Prostate gland (tissue), 2 donors: Measurements from ENCODE around the gene ADD3. TPM values are rescaled to one million over a fixed set of nuclear protein-coding genes. Genes with fewer than 3 reads are reported as not detected.

Experiments used
- DNase-seq: peaks from one replicate; pipeline ENCODE4 v3.0.0-alpha.2; 2019; ENCODE audit warnings: low spot score
- H3K27ac ChIP-seq, 2 donors: fragments of 200-600 bp; sonication (generic); 2 replicates each; pipeline ENCODE4 v1.5.1; 2017 to 2019
- H3K27me3 ChIP-seq: fragments of 200-600 bp; sonication (generic); replicated peaks from 2 replicates; pipeline ENCODE4 v1.5.1; 2019; ENCODE audit not compliant: insufficient read depth
- H3K36me3 ChIP-seq, 2 donors: fragments of 200-600 bp; sonication (generic); 1 replicate in 1 of 2; 2 replicates in 1 of 2; pipeline versions ENCODE4 v1.5.1 to v1.8.1; 2017 to 2019
- H3K4me1 ChIP-seq: fragments of 200-600 bp; sonication (generic); replicated peaks from 2 replicates; pipeline ENCODE4 v1.5.1; 2019
- H3K4me3 ChIP-seq, 2 donors: fragments of 200-600 bp; sonication (generic); 2 replicates each; pipeline ENCODE4 v1.5.1; 2017 to 2019
- H3K9me3 ChIP-seq: fragments of 200-600 bp; sonication (generic); 2 replicates; pipeline ENCODE4 v1.5.1; 2017
- POLR2A ChIP-seq: fragments of 450-650 bp; IDR thresholded peaks from one replicate; pipeline ENCODE4 v1.6.1; 2016; ENCODE audit warnings: antibody characterized with exemption, mild to moderate bottlenecking
- POLR2AphosphoS5 ChIP-seq: sonication (generic); formaldehyde crosslinking; IDR thresholded peaks from one replicate; pipeline ENCODE4 v1.6.1; 2017; ENCODE audit warnings: antibody characterized with exemption
- WGBS: methylation state at CpG from one replicate; pipeline ENCODE4 v1.1.5; 2018; 5-methylcytosine and 5-hydroxymethylcytosine counted together
- intact Hi-C: fragments of 100-400 bp; cut with DNase I; formaldehyde crosslinking; loops from one replicate; pipeline ENCODE4 v1.14.2; 2022
- total RNA-seq, 2 donors: library from RNA; depleted of rRNA; stranded (reverse); fragments of >200 nt; gene quantifications; one replicate each; pipeline ENCODE4 v1.1.0, GENCODE V29; 2016
- TF ChIP-seq, protein P1 (sequence below), 4 experiments: fragments of 200-600 bp in 2 of 4; fragments of 450-650 bp in 2 of 4; sonication (generic) in 2 of 4; IDR thresholded peaks; 1 replicate in 3 of 4; 2 replicates in 1 of 4; pipeline ENCODE4 v1.5.1; 2016 to 2019; ENCODE audit warnings: antibody characterized with exemption in 4 of 4, mild to moderate bottlenecking in 2 of 4, moderate library complexity in 2 of 4

ADD3 gene
- total RNA-seq, 2 donors from 2014 or later: 76.4 to 127 TPM

DNA sequence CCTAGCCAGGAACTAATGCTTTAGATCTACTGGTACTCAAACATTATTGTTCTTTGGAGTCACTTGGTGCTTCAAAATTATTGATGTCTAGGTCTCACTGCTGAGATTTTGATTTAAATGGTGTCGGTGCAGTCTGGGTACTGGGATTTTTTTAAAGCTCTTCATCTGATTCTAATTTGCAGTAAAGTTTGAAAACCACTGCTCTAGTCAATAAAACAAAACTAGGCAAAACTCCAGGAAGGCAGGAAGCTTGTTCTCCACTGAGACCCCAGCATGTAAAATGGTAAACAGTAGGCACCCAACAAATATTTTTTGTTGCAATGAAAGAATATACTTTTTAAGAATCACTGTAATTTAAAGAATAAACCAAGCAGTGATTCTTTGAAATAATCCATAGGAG, 49.7 kb downstream of the ADD3 start:
- intact Hi-C loops: no loop called here
- H3K36me3 ChIP-seq: no peaks in the 10 kb centered on the region
- 67% methylated on average over 1 of the region's 1 CpG for WGBS
- no peak for DNase-seq
- no peaks in the 10 kb centered on the region for H3K27me3 ChIP-seq
- H3K9me3 ChIP-seq: no peaks in the 10 kb centered on the region
- TF ChIP-seq POLR2A: no peak
- H3K4me1 ChIP-seq: no peaks in the 10 kb centered on the region
- H3K27ac ChIP-seq: no peak overlapping the region
- H3K4me3 ChIP-seq: no peak overlapping the region

DNA sequence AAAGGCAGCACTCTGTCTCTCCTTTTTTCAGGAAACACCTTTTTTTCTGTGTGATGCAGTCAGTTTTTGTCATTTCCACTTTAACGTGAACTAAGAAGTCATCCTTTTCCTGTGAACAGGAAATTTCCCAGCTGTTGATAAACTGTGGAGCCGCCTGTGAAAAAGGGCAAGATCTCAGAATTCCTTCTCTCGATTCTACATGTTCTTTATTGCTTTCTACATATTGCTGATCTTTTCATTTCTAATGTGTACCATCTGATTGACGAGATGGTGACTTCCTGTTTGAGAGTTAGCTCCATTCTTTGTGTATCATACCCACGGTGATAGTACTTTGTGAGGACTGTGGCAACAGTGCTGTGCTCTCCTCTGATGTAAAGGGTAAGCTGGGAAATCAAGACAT, 50.4 kb downstream of the ADD3 start:
- Histone ChIP-seq H3K36me3 (no peaks in the 10 kb centered on the region), H3K27me3 (no peaks in the 10 kb centered on the region), H3K4me1 (no peaks in the 10 kb centered on the region), H3K4me3 (no peak overlapping the region), H3K9me3 (no peaks in the 10 kb centered on the region), H3K27ac (no peak overlapping the region)
- TF ChIP-seq POLR2A (no peak), POLR2AphosphoS5 (no peak)
- TF ChIP-seq, protein P1, sequence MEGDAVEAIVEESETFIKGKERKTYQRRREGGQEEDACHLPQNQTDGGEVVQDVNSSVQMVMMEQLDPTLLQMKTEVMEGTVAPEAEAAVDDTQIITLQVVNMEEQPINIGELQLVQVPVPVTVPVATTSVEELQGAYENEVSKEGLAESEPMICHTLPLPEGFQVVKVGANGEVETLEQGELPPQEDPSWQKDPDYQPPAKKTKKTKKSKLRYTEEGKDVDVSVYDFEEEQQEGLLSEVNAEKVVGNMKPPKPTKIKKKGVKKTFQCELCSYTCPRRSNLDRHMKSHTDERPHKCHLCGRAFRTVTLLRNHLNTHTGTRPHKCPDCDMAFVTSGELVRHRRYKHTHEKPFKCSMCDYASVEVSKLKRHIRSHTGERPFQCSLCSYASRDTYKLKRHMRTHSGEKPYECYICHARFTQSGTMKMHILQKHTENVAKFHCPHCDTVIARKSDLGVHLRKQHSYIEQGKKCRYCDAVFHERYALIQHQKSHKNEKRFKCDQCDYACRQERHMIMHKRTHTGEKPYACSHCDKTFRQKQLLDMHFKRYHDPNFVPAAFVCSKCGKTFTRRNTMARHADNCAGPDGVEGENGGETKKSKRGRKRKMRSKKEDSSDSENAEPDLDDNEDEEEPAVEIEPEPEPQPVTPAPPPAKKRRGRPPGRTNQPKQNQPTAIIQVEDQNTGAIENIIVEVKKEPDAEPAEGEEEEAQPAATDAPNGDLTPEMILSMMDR (IDR thresholded peaks at IDR 0.05): no peak
- no peak for DNase-seq
- WGBS: 60% methylated on average over 5 of the region's 5 CpGs
- intact Hi-C loops: no loop called here

DNA sequence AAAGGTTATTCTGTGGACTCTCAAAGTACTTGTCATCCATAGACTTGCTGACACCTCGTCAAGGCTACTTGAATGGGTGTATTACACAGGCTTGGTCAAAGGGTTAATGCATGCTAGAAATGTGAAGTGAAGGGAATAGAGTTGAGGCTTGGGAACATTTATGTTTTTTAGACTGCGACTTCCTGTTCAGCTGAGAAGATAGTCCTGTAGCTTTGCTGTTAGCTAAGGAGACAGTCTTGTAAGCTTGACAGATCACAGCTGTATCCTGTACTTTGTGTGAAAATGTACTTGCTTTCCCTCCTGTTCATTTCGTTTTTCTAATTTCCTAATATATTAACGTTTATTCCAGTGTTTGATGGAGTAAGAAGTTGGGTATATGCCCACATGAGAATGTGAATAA, 52.1 kb downstream of the ADD3 start:
- Histone ChIP-seq H3K4me1 (no peaks in the 10 kb centered on the region), H3K4me3 (no peak overlapping the region), H3K9me3 (no peaks in the 10 kb centered on the region), H3K36me3 (no peaks in the 10 kb centered on the region), H3K27ac (no peak overlapping the region), H3K27me3 (no peaks in the 10 kb centered on the region)
- intact Hi-C loops: no loop called here
- DNase-seq: no peak
- 52% methylated on average over 4 of the region's 4 CpGs for whole genome bisulfite sequencing
- TF ChIP-seq, protein P1 (IDR thresholded peaks at IDR 0.05): no peak
- TF ChIP-seq POLR2A: no peak
- TF ChIP-seq POLR2AphosphoS5: no peak

DNA sequence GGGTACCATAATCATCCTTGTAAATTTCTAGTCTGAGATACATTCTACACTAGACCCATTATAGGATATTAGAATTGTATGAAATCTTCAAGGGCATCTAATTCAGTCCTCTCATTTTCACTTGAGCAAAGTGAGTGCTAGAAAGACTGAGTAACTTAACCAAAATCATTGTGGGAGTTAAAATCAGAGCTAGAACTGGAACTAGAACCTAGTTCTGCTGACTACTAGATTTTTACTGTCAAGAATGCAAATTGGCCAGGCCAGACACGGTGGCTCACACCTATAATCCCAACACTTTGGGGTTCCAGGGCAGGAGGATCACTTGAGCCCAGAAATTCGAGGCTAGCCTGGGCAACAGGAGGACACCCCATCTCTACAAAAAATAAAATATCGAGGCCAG, 53.9 kb downstream of the ADD3 start:
- 85% methylated on average over 3 of the region's 3 CpGs for WGBS
- Histone ChIP-seq H3K36me3 (no peaks in the 10 kb centered on the region), H3K27ac (no peak overlapping the region), H3K4me1 (no peaks in the 10 kb centered on the region), H3K9me3 (no peaks in the 10 kb centered on the region), H3K27me3 (no peaks in the 10 kb centered on the region), H3K4me3 (no peak overlapping the region)
- no peak for DNase-seq
- intact Hi-C loops: no loop called here
- TF ChIP-seq POLR2A: no peak
- TF ChIP-seq, protein P1 (IDR thresholded peaks at IDR 0.05): no peak
- no peak for TF ChIP-seq POLR2AphosphoS5

DNA sequence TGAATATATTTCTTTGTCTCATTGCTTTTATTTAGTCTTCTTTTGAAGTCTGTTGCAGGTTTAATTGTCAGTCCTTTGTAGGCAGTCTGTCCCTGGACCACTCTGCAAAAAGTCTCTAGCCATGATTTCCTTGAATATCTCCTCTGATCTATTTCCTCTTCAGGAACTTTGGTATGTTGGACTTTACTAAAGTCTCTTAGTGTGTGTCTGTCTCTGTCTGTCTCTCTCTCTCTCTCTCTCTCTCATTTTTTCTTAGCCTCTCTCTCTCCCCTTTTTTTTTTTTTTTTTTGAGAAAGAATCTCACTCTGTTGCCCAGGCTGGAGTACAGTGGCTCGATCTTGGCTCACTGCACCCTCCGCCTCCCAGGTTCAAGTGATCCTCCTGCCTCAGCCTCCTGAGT, 57.5 kb downstream of the ADD3 start:
- no peaks in the 10 kb centered on the region for H3K36me3 ChIP-seq
- DNase-seq: no peak
- no peaks in the 10 kb centered on the region for H3K4me1 ChIP-seq
- no peaks in the 10 kb centered on the region for H3K27me3 ChIP-seq
- no peak overlapping the region for H3K27ac ChIP-seq
- WGBS: 93% methylated on average over 2 of the region's 2 CpGs
- H3K4me3 ChIP-seq: no peak overlapping the region
- no peaks in the 10 kb centered on the region for H3K9me3 ChIP-seq
- TF ChIP-seq POLR2AphosphoS5 (no peak), POLR2A (no peak)
- TF ChIP-seq, protein P1 (IDR thresholded peaks at IDR 0.05): no peak
- intact Hi-C loops: no loop called here
